DMS 273 treated with DMSO at 0.1 percent for 48 hours (cell line): ENCODE results near the gene PAIP2B.

Experiments used
- DNase-seq: peaks from one replicate; lab custom pipeline; 2025; lab: John Stamatoyannopoulos, UW

The PAIP2B gene

GRCh38 chr2:71153585-71154224 is 73.2 kb downstream of the PAIP2B start:
- DNase-seq: peak; percentile 27

GRCh38 chr2:71151620-71152019 is 75.3 kb downstream of the PAIP2B start:
- DNase-seq: no peak

GRCh38 chr2:71150082-71150816 is 76.7 kb downstream of the PAIP2B start:
- DNase-seq: no peak

- no peak for DNase-seq
Observed at GRCh38 chr2:71148506-71149063, 78.3 kb downstream of the PAIP2B start.

- DNase-seq: no peak
Observed at GRCh38 chr2:71143782-71144181, 83.1 kb downstream of the PAIP2B start.

- no peak for DNase-seq
Observed at GRCh38 chr2:71136174-71136573, 90.7 kb downstream of the PAIP2B start.

- DNase-seq: no peak
Observed at GRCh38 chr2:71133603-71134002, 93.3 kb downstream of the PAIP2B start.
